Subcutaneous abdominal adipose tissue (tissue), 5 donors: Measurements from ENCODE around the gene SOS2.
"Not testable (repeated sequence)": the region's sequence is repeated elsewhere in the genome, so short reads cannot be mapped to it uniquely, and the experiment has no call there.

Experiments
- H3K27ac ChIP-seq: one replicate; pipeline ENCODE4 v1.7.0; 2013; ENCODE audit warnings: low read depth, mild to moderate bottlenecking, inconsistent platforms, low read length, moderate library complexity
- H3K27me3 ChIP-seq, 5 donors: one replicate each; pipeline ENCODE4 v1.7.0; 2013; ENCODE audit warnings: low read length in 5 of 5, inconsistent platforms in 1 of 5; ENCODE audit not compliant: control insufficient read depth in 5 of 5, insufficient read depth in 4 of 5
- H3K36me3 ChIP-seq, 5 donors: one replicate each; pipeline ENCODE4 v1.7.0; 2013; ENCODE audit warnings: low read length in 5 of 5; ENCODE audit not compliant: control insufficient read depth in 5 of 5, insufficient read depth in 5 of 5
- H3K4me1 ChIP-seq, 5 donors: one replicate each; pipeline ENCODE4 v1.7.0; 2013; ENCODE audit warnings: low read length in 5 of 5, mild to moderate bottlenecking in 3 of 5, moderate library complexity in 1 of 5; ENCODE audit not compliant: control insufficient read depth in 5 of 5, insufficient read depth in 5 of 5
- H3K4me3 ChIP-seq, 5 donors: one replicate each; pipeline ENCODE4 v1.7.0; 2013; ENCODE audit warnings: low read length in 5 of 5, low read depth in 1 of 5
- H3K9ac ChIP-seq, 5 donors: one replicate each; pipeline ENCODE4 v1.7.0; 2013; ENCODE audit warnings: low read length in 5 of 5, mild to moderate bottlenecking in 4 of 5, moderate library complexity in 3 of 5
- H3K9me3 ChIP-seq, 5 donors: one replicate each; pipeline ENCODE4 v1.7.0; 2013; ENCODE audit warnings: low read length in 5 of 5; ENCODE audit not compliant: control insufficient read depth in 5 of 5
- donor health status: healthy.
- donor health status: healthy.
- donor health status: healthy.
- donor health status: healthy.
- donor health status: healthy.

The SOS2 gene

DNA sequence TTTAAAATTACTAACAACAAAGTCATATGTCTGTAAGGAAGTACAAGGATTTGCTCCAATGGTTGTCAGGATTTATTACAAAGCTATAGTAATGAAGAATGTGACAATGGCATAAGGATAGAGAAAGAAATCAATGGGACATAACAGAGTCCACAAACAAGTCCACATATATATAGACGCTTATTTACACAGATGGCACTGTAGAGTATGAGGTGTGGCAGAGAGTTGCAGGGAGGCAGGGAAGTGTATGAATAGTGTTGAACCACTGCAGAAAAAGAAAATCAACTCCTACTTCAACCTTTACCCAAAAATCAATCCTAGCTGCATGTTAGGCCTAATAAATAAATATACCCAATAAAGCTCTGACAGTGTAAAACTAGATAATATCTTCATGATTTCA, 21.3 kb downstream of the SOS2 start:
- H3K36me3 ChIP-seq = no peaks in the 10 kb centered on the region
- no peaks in the 10 kb centered on the region for H3K27me3 ChIP-seq
- H3K4me3 ChIP-seq = no peak overlapping the region
- no peak overlapping the region for H3K27ac ChIP-seq
- no peaks in the 10 kb centered on the region for H3K9me3 ChIP-seq
- peaks cover 0 to 7% (median 0%) of the 10 kb centered on the region in 5 donors for H3K4me1 ChIP-seq
- H3K9ac ChIP-seq = no peak overlapping the region

DNA sequence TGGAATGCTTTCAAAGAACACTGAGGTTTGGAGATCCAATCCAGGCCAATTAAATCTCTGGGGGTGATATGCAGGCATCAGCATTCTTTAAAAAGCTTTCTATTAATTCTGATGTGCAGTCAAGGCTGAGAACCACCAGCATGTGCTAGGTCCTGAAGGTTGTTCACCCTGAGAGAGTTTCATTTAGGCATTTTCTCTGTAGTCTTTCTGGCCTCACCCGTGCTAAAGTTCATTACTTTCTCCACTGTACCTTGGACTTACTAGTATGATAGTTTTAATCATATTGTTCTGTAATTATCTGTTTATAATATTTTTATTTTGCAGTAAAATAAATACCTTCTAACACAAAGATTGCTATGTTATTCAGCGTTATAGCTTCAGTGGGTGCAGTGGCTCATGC, 32.9 kb downstream of the SOS2 start:
- Histone ChIP-seq H3K9me3 (no peaks in the 10 kb centered on the region), H3K9ac (no peak overlapping the region), H3K27me3 (no peaks in the 10 kb centered on the region), H3K4me3 (no peak overlapping the region), H3K27ac (no peak overlapping the region), H3K36me3 (peaks cover 19 to 52% (median 25%) of the 10 kb centered on the region in 5 donors), H3K4me1 (no peaks in the 10 kb centered on the region)

DNA sequence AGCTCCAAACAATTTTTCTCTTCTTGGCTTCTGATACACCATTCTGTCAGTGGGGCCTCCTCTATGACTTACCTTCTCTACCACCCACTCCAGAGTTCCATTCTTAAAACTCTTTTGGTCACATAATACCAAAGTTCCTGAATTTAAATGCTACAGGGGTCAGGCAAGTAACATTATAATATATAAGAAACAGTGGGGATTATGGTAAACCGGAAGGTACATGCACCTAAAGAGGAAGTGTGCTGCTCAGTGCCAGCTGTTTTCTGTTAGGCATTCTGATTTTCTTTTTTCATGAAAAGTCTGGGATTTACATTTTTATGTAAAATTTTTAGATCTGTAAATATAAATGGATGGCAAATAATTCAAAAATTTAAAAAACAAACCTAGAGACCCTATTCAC, 39.9 kb downstream of the SOS2 start:
- H3K36me3 ChIP-seq = peaks cover 2 to 33% (median 15%) of the 10 kb centered on the region in 5 donors
- H3K27me3 ChIP-seq = no peaks in the 10 kb centered on the region

DNA sequence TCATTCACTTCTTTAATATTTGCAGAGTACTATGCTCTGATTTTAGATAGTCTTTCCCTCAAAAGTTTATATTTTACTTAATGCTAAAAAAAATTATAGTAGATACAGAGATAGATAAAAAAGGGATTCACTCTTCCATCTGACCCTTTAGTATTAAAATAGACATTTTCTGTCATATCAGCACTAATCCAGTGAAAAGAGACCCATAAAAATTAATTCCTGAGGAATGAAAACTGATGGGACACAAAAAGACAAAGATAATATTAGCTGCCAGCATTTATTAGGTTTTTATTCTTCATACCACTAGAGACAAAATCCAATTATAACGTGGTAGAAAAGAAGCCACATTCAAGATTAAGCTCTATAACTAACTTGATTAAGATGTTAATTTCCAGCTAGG, 45.3 kb downstream of the SOS2 start:
- no peaks in the 10 kb centered on the region for H3K27me3 ChIP-seq
- H3K27ac ChIP-seq = no peak overlapping the region
- no peak overlapping the region for H3K9ac ChIP-seq
- H3K4me3 ChIP-seq = no peak overlapping the region
- H3K4me1 ChIP-seq = no peaks in the 10 kb centered on the region
- no peaks in the 10 kb centered on the region for H3K9me3 ChIP-seq
- H3K36me3 ChIP-seq = peaks cover 16 to 48% (median 23%) of the 10 kb centered on the region in 5 donors

More for the DNA sequence above, 39.9 kb downstream of the SOS2 start:
- Histone ChIP-seq H3K9ac (no peak overlapping the region), H3K4me3 (no peak overlapping the region), H3K9me3 (no peaks in the 10 kb centered on the region), H3K4me1 (no peaks in the 10 kb centered on the region), H3K27ac (no peak overlapping the region)

DNA sequence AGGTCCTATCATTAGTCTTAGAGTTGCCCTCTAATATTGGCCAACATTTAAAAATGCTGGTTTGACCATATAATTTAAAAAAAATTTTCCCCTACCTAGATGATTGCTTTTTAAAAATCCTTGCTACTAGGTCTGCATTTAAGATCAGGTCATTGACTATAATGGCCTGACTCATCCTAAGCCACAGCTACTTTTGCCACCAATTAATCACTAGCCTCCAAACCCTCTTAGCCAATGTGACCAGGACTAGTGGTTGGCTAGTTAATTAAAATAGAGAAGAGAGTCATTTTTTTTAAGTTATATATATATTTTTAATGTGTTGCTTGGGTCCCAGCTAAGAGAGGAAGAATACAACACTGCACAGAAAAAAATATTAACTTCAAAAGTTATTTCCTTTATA, 57.5 kb downstream of the SOS2 start:
- no peaks in the 10 kb centered on the region for H3K27me3 ChIP-seq
- H3K9me3 ChIP-seq = no peaks in the 10 kb centered on the region
- no peak overlapping the region for H3K9ac ChIP-seq
- H3K27ac ChIP-seq = no peak overlapping the region
- H3K4me3 ChIP-seq = no peak overlapping the region
- H3K4me1 ChIP-seq = no peaks in the 10 kb centered on the region
- peaks cover 16 to 44% (median 17%) of the 10 kb centered on the region in 5 donors for H3K36me3 ChIP-seq

DNA sequence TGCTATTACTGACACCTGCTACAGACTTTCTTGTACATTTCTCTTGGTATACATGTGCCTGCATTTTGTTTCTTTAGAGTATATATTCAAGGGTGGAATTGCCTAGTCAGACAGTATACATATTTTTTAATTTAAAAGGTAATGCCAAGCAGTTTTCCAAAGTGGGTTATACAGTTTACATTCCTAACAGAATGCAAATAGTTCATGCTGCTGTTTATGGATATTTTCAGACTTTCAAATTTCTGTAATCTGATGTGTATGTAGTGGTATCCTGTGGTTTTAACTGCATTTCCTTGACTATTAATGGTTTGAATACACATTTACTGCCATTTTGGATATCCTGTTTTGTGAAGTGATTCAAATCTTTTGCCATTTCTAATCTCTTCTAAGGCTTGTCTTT, 59.5 kb downstream of the SOS2 start:
- Histone ChIP-seq H3K36me3 (peaks cover 8 to 34% (median 12%) of the 10 kb centered on the region in 5 donors), H3K27ac (no peak overlapping the region), H3K9me3 (no peaks in the 10 kb centered on the region), H3K4me3 (no peak overlapping the region), H3K9ac (no peak overlapping the region), H3K4me1 (no peaks in the 10 kb centered on the region), H3K27me3 (no peaks in the 10 kb centered on the region)

DNA sequence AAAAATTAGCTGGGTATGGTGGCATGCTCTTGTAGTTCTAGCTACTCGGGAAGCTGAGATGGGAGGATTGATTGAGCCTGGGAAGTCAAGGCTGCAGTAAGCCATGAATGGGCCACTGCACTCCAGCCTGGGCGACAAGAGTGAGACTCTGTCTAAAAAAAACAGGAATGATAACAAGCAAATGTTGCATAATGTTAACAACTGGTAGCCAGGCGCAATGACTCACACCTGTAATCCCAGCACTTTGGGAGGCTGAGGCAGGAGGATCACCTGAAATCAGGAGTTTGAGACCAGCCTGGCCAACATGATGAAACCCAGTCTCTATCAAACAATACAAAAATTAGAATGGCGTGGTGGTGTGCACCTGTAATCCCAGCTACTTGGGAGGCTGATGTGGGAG, 64.0 kb downstream of the SOS2 start:
- not testable (repeated sequence) for H3K4me3 ChIP-seq, H3K4me1 ChIP-seq, H3K27ac ChIP-seq, H3K27me3 ChIP-seq, H3K9ac ChIP-seq, H3K9me3 ChIP-seq
- peaks cover 4 to 21% (median 14%) of the 10 kb centered on the region in 5 donors for H3K36me3 ChIP-seq

DNA sequence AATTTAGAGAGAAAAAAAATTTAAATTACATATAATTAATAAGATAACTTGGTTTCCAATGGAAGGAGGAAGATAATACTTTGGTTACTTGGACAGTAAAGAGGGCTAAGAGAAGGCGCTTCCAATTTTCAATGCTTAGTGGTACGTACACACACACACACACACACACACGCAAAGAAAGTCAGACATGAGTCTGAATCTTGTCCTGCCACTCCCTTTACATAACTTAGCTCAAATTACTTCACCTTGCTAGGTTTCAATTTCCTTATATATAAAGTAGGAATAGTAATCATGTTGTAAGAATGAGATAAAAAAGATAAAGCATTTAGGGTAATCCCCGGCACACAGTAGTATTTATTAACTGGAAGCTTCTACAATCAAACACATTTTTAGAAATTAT, 75.3 kb downstream of the SOS2 start:
- Histone ChIP-seq H3K9ac (no peak overlapping the region), H3K9me3 (no peaks in the 10 kb centered on the region), H3K4me1 (no peaks in the 10 kb centered on the region), H3K27ac (no peak overlapping the region), H3K27me3 (no peaks in the 10 kb centered on the region), H3K36me3 (peaks cover 30 to 64% (median 52%) of the 10 kb centered on the region in 5 donors), H3K4me3 (no peak overlapping the region)

DNA sequence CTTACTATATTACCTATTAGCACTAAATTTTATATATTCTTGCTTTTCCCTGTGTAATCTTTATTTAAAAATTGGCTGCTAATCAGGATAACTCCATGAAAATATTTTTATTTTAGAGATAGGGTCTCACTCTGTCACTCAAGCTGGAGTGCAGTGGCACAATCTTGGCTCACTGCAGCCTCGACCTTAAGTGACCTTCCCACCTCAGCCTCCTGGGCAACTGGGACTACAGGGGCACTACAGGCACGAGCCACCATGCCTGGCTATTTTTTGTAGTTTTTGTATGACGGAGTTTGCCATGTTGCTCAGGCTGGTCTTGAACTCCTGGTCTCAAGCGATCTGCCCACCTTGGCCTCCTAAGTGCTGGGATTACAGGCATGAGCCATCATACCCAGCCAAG, 82.6 kb downstream of the SOS2 start:
- Histone ChIP-seq H3K27ac (no peak overlapping the region), H3K36me3 (peaks cover 24 to 55% (median 36%) of the 10 kb centered on the region in 5 donors), H3K27me3 (no peaks in the 10 kb centered on the region)

DNA sequence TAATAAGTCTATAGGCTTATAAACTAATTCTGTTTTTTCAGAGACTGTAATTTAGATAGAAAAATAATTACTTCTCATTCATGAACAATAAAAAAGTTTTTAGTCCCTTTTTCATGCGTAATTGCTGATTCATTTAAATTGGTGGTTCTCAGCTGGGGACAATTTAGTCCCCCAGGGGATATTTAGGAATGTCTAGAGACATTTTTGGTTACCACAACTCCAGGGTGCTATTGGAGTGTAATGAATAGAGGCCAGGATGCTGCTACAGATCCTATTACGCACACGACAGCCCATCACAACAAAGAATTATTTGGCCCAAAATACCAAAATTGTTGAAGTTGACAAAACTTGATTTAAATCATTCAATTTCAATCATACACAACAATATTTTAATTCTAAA, 92.2 kb downstream of the SOS2 start:
- H3K9me3 ChIP-seq = no peaks in the 10 kb centered on the region
- no peak overlapping the region for H3K9ac ChIP-seq
- H3K4me1 ChIP-seq = no peaks in the 10 kb centered on the region
- no peak overlapping the region for H3K27ac ChIP-seq
- H3K4me3 ChIP-seq = no peak overlapping the region
- H3K36me3 ChIP-seq = peaks cover 0 to 13% (median 6%) of the 10 kb centered on the region in 5 donors
- no peaks in the 10 kb centered on the region for H3K27me3 ChIP-seq

More for the DNA sequence above, 82.6 kb downstream of the SOS2 start:
- no peaks in the 10 kb centered on the region for H3K9me3 ChIP-seq
- no peak overlapping the region for H3K9ac ChIP-seq
- H3K4me1 ChIP-seq = no peaks in the 10 kb centered on the region
- H3K4me3 ChIP-seq = no peak overlapping the region

DNA sequence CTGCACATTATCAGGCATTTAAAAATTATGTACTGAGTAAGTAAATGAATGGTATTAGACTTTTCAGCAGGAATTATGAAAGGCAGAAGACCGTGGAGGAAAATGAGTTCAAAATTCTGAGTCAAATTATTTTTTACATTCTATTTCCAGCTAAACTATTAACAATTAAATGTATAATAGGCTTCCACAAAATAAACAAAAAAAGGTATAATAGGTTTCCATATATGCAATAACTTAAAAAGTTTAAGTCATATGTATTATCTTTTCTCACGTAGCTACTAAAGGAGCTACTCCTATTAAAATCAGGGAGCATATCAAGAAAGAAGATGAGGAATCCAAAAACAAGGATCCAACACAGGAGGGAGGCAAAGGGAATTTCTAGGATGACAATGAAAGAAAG, 103.6 kb downstream of the SOS2 start:
- no peaks in the 10 kb centered on the region for H3K9me3 ChIP-seq
- no peak overlapping the region for H3K9ac ChIP-seq
- peaks cover 22 to 56% (median 39%) of the 10 kb centered on the region in 5 donors for H3K36me3 ChIP-seq
- no peak overlapping the region for H3K4me3 ChIP-seq
- no peak overlapping the region for H3K27ac ChIP-seq
- H3K4me1 ChIP-seq = no peaks in the 10 kb centered on the region
- H3K27me3 ChIP-seq = no peaks in the 10 kb centered on the region
